ENCODE results near the gene TMEM129. TPM values are rescaled to one million over a fixed set of nuclear protein-coding genes. Genes with fewer than 3 reads are reported as not detected.

Gene TMEM129
- total and polyA plus RNA-seq, 12 donors, result 28.1 to 45.6 (median 33.2) TPM

- DNase-seq (peak in 1 of 2 donors; percentile 63), ATAC-seq (peak; percentile 16 to 53 (median 35))
- intact Hi-C loops (cut with DNase I), result loop anchor here in 4 of 10 donors (10.0 kb wide), 2 partner anchors 366 to 376 kb away; partner anchors contain the start of gene UVSSA (in 1 of the 4)
- no peak for TF ChIP-seq CTCF (IDR thresholded peaks at IDR 0.05)
- peak overlapping the region; percentile 64 to 97 (median 84) for H3K4me3 ChIP-seq
- peaks cover 23 to 69% (median 41%) of the 10 kb centered on the region in 9 donors for H3K4me1 ChIP-seq
- peaks cover 0 to 58% (median 6%) of the 10 kb centered on the region in 9 donors for H3K36me3 ChIP-seq
- WGBS, 2 donors, result 1% methylated on average over 64 to 79 of the region's 79 CpGs
- H3K9me3 ChIP-seq, result no peaks in the 10 kb centered on the region
- peak overlapping the region; percentile 92 to 99 (median 94) for H3K27ac ChIP-seq
- no peaks in the 10 kb centered on the region for H3K27me3 ChIP-seq
Observed at GRCh38 chr4:1720163-1720983, 750 bp downstream of the TMEM129 start.

- Histone ChIP-seq H3K27me3 (no peaks in the 10 kb centered on the region), H3K4me3 (no peak overlapping the region), H3K36me3 (peaks cover 0 to 42% (median 6%) of the 10 kb centered on the region in 9 donors), H3K4me1 (peaks cover 26 to 80% (median 53%) of the 10 kb centered on the region in 9 donors), H3K27ac (peak overlapping the region in 1 of 10 donors; percentile 11), H3K9me3 (no peaks in the 10 kb centered on the region)
- DNase-seq (no peak), ATAC-seq (no peak)
- intact Hi-C loops (cut with DNase I), result no loop called here
- WGBS, 2 donors, result 76 to 82% methylated on average over 31 of the region's 31 CpGs
- no peak for TF ChIP-seq CTCF (IDR thresholded peaks at IDR 0.05)
Observed at GRCh38 chr4:1718095-1718850, 2.9 kb downstream of the TMEM129 start.

DNA sequence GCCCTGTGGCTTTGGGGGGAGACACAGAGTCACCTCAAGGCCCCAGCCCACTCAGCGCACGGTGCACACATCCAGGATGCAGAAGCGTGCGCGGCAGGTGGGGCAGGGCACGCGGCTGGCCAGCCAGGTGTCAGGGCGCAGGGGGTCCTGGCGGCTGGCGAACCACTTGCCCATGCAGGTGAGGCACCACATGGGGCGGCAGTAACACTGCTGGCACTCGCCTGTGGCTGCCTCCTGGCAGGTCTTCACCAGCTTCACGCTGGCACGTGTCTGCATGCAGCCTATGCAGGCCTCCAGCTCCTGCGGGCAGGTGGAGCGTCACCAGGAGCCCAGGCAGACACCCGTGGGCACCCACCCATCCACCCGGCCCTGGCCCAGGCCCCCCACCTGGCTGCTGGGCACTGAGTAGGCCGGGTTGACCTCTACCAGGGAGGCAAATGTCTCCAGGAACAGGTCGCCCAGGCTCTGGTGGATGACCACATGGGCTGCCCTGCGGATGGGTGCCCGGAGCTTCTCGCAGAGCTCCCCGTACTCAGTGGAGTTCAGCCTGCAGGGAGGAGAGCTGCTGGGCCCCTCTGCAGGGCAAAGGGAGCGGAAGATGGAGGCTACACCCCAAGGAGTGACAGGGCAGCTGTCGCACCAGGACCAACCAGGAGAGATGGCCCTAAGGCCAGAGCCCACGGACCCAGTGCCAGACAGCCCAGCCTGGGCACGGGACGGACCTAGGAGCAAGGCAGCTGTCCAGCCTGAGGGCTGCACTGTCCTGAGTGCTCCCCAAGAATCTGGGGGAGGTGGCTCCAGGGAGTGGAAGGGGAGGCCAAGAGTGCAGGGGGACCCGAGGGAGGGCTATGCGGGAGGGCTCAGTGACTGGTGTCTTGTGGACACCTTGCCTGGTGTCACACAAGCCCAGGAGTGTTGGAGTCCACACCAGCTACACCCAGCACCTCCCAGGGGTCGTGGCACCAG, 3.7 kb downstream of the TMEM129 start:
- H3K27ac ChIP-seq, result peak overlapping the region in 1 of 10 donors; percentile 11
- intact Hi-C loops (cut with DNase I), result no loop called here
- H3K36me3 ChIP-seq, result peaks cover 0 to 40% (median 6%) of the 10 kb centered on the region in 9 donors
- DNase-seq (no peak), ATAC-seq (no peak)
- H3K4me3 ChIP-seq, result no peak overlapping the region
- 92 to 93% methylated on average over 32 of the region's 32 CpGs for WGBS, 2 donors
- TF ChIP-seq CTCF (IDR thresholded peaks at IDR 0.05), result no peak
- H3K27me3 ChIP-seq, result no peaks in the 10 kb centered on the region
- H3K4me1 ChIP-seq, result peaks cover 28 to 79% (median 59%) of the 10 kb centered on the region in 9 donors
- no peaks in the 10 kb centered on the region for H3K9me3 ChIP-seq

All from heart right ventricle (tissue), 16 donors.